Spleen (tissue), 7 donors: Measurements from ENCODE around the gene GPR34.

Experiments
- POLR2A ChIP-seq, 3 donors: fragments of 450-650 bp; IDR thresholded peaks; one replicate each; pipeline ENCODE4 v1.5.1; 2017; ENCODE audit warnings: antibody characterized with exemption in 3 of 3, mild to moderate bottlenecking in 1 of 3
- POLR2AphosphoS5 ChIP-seq, 3 donors: sonication (generic); formaldehyde crosslinking; IDR thresholded peaks; one replicate each; pipeline ENCODE4 v1.5.1; 2017; ENCODE audit warnings: antibody characterized with exemption in 3 of 3
- TF ChIP-seq, protein P1 (sequence below), 11 experiments: fragments of 200-600 bp in 7 of 11; fragments of 450-650 bp in 4 of 11; sonication (generic) in 4 of 11; IDR thresholded peaks in 8 of 11; conservative IDR thresholded peaks in 3 of 11; 1 replicate in 7 of 11; 2 replicates in 4 of 11; pipeline versions ENCODE4 v1.4.0 to v1.8.0; 2016 to 2021; ENCODE audit warnings: antibody characterized with exemption in 11 of 11, inconsistent platforms in 4 of 11, mild to moderate bottlenecking in 1 of 11
- donor health status: DM: no; HTN: no; CAD: no; lungs with moderate emphysema.
- donor health status: DM: no; HTN: no; CAD: no.
- donor health status: DM: no; HTN: no; CAD: no.

DNA sequence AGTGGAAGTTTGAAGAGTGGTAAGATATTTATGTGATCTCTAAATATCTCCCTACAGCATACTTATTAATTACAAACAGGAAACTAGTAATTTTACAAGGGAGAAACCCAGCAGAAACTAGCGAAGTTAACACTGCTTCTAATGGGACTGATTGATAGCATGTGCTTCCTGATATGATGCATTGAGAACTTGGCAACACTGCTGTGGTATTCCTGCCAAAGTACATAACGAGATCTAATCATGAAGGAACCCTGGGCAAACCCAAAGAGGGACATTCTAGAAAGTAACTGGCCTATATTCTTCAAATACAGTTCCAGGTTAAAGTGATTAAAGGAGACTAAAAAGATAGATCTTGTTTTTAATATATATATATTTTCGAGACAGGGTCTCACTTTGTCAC lies 4.6 kb upstream of the GPR34 start:
- TF ChIP-seq POLR2AphosphoS5 (IDR thresholded peaks at IDR 0.05) = no peak
- TF ChIP-seq, protein P1, sequence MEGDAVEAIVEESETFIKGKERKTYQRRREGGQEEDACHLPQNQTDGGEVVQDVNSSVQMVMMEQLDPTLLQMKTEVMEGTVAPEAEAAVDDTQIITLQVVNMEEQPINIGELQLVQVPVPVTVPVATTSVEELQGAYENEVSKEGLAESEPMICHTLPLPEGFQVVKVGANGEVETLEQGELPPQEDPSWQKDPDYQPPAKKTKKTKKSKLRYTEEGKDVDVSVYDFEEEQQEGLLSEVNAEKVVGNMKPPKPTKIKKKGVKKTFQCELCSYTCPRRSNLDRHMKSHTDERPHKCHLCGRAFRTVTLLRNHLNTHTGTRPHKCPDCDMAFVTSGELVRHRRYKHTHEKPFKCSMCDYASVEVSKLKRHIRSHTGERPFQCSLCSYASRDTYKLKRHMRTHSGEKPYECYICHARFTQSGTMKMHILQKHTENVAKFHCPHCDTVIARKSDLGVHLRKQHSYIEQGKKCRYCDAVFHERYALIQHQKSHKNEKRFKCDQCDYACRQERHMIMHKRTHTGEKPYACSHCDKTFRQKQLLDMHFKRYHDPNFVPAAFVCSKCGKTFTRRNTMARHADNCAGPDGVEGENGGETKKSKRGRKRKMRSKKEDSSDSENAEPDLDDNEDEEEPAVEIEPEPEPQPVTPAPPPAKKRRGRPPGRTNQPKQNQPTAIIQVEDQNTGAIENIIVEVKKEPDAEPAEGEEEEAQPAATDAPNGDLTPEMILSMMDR (IDR thresholded peaks at IDR 0.05 in 8 of 11, conservative IDR thresholded peaks at IDR 0.05 in 3 of 11) = no peak
- no peak for TF ChIP-seq POLR2A (IDR thresholded peaks at IDR 0.05)
